Upper lobe of left lung (tissue), 6 donors: ENCODE results near the gene DSE. TPM values are rescaled to one million over a fixed set of nuclear protein-coding genes. Genes with fewer than 3 reads are reported as not detected.

Source experiments
- ATAC-seq, 2 donors: fragments of 200-7000 bp; cut with Tn5 transposase; one replicate each; pipeline ENCODE4 v1.9.1; 2022; ENCODE audit warnings: mild to moderate bottlenecking in 2 of 2, moderate library complexity in 2 of 2; ENCODE audit not compliant: low FRiP score in 2 of 2
- DNase-seq, 2 donors: peaks; one replicate each; pipeline ENCODE4 v3.0.0-alpha.2; 2019 to 2020
- H3K27ac ChIP-seq, 4 donors: fragments of 200-600 bp; sonication (generic); one replicate each; pipeline ENCODE4 v1.5.1; 2016 to 2019
- H3K27me3 ChIP-seq, 4 donors: fragments of 200-600 bp; sonication (generic); one replicate each; pipeline ENCODE4 v1.5.1; 2017 to 2019
- H3K36me3 ChIP-seq, 4 donors: fragments of 200-600 bp; sonication (generic); one replicate each; pipeline ENCODE4 v1.5.1; 2016 to 2019
- H3K4me1 ChIP-seq, 4 donors: fragments of 200-600 bp; sonication (generic); one replicate each; pipeline ENCODE4 v1.5.1; 2018 to 2019
- H3K4me3 ChIP-seq, 4 donors: fragments of 200-600 bp; sonication (generic); one replicate each; pipeline ENCODE4 v1.5.1; 2017 to 2019; ENCODE audit warnings: mild to moderate bottlenecking in 2 of 4, moderate library complexity in 1 of 4
- H3K9me3 ChIP-seq, 4 donors: fragments of 200-600 bp; sonication (generic); one replicate each; pipeline ENCODE4 v1.5.1; 2018 to 2019
- EP300 ChIP-seq, 4 donors: sonication (generic); formaldehyde crosslinking; IDR thresholded peaks; one replicate each; pipeline ENCODE4 v1.5.1; 2017; ENCODE audit warnings: antibody characterized with exemption in 4 of 4, control low read depth in 2 of 4
- POLR2A ChIP-seq, 4 donors: fragments of 450-650 bp; IDR thresholded peaks; one replicate each; pipeline ENCODE4 v1.5.1; 2016 to 2017; ENCODE audit warnings: antibody characterized with exemption in 4 of 4, mild to moderate bottlenecking in 2 of 4
- POLR2AphosphoS5 ChIP-seq, 2 donors: sonication (generic); formaldehyde crosslinking; IDR thresholded peaks; one replicate each; pipeline ENCODE4 v1.5.1; 2017; ENCODE audit warnings: antibody characterized with exemption in 2 of 2
- WGBS, 2 donors: methylation state at CpG; one replicate each; pipeline ENCODE4 v1.1.5; 2017 to 2018; 5-methylcytosine and 5-hydroxymethylcytosine counted together
- total RNA-seq, 6 donors: library from RNA; depleted of rRNA in 4 of 6; stranded (reverse); fragments of >200 nt in 4 of 6; gene quantifications; one replicate each; pipeline versions ENCODE4 v1.1.0 to v1.2.1, GENCODE V29; 2016 to 2021
- TF ChIP-seq, protein P1 (sequence below), 6 experiments: fragments of 450-650 bp in 4 of 6; fragments of 200-600 bp in 2 of 6; sonication (generic) in 2 of 6; IDR thresholded peaks; one replicate each; pipeline ENCODE4 v1.5.1; 2016 to 2019; ENCODE audit warnings: antibody characterized with exemption in 6 of 6
- donor health status: DM: no; HTN: no; CAD: no; lungs with moderate emphysema.
- donor health status: DM: no; HTN: yes; CAD: no; lungs with severe emphysema.

DSE gene
- total RNA-seq, 6 donors from 2014 or later = 20.1 to 68.1 (median 40.6) TPM

DNA sequence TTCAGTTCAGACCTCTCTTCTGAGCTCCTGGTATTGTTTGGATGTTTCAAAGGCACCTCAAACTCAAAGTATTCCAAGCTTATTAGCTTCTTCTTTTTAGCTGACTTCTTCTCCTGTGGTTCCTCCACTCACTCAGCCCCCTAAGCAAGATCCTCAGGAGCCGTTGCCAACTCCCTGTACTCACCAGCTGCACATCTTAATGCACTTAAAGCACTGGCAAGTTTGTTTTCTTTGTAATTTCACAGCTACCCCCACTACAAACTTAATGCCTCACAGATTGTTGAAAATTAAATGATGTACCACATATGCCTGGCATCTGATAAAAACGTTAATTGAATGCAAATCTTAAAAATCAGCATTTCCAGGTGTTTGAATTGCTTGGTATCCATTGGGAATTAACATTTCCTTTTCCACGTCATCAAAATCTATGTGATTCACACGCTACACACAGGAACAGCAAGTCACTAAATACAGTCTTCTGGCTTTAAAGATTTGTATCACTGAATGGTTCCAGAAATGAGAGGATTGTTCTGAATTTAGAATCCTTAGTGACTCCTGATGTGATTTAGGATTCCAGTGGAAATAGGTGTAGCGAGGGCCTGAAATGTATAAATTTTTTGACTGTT, 114.9 kb downstream of the DSE start:
- no peak for ATAC-seq
- Histone ChIP-seq H3K27ac (no peak overlapping the region), H3K36me3 (no peaks in the 10 kb centered on the region), H3K4me1 (no peaks in the 10 kb centered on the region), H3K4me3 (no peak overlapping the region), H3K9me3 (no peaks in the 10 kb centered on the region), H3K27me3 (no peaks in the 10 kb centered on the region)
- TF ChIP-seq EP300 (IDR thresholded peaks at IDR 0.05) (no peak), POLR2A (IDR thresholded peaks at IDR 0.05) (no peak), POLR2AphosphoS5 (IDR thresholded peaks at IDR 0.05) (no peak)
- TF ChIP-seq, protein P1, sequence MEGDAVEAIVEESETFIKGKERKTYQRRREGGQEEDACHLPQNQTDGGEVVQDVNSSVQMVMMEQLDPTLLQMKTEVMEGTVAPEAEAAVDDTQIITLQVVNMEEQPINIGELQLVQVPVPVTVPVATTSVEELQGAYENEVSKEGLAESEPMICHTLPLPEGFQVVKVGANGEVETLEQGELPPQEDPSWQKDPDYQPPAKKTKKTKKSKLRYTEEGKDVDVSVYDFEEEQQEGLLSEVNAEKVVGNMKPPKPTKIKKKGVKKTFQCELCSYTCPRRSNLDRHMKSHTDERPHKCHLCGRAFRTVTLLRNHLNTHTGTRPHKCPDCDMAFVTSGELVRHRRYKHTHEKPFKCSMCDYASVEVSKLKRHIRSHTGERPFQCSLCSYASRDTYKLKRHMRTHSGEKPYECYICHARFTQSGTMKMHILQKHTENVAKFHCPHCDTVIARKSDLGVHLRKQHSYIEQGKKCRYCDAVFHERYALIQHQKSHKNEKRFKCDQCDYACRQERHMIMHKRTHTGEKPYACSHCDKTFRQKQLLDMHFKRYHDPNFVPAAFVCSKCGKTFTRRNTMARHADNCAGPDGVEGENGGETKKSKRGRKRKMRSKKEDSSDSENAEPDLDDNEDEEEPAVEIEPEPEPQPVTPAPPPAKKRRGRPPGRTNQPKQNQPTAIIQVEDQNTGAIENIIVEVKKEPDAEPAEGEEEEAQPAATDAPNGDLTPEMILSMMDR (IDR thresholded peaks at IDR 0.05) = no peak
- 75 to 80% methylated on average over 5 of the region's 5 CpGs for WGBS, 2 donors
- no peak for DNase-seq

DNA sequence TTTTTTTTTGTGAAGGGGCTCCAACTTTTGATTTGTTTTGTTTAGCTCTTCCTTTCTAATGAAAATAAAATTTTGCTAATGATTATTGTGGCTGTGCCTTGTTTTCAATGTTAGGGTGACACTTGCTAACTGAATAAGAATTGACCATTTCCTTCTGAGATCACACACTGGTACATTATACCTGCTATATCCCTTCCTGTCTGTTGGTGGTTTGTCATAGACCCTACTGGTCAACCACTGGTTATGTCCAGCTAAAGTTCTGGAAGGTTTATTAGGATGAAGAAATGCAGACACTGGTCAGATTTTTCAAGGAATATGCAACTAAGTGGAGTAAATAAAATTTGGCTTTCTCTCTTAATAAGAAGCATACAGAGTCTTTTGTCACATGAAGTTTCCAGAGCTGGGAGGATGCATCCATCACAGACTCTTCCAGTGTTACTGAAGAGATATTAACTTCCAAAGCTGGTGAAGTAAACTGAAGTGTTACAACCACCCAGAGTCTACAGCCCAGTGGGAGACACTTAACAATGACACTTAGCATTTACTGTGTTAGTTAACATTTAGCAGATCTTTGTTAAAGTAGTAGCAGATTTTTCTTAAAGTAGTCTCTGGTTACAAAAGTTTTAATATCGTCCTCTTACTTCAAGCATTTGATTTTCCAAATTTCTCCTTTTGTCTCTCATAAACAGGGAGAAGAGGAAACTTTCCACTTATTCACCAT, 121.0 kb downstream of the DSE start:
- no peaks in the 10 kb centered on the region for H3K36me3 ChIP-seq
- no peak overlapping the region for H3K4me3 ChIP-seq
- no peaks in the 10 kb centered on the region for H3K4me1 ChIP-seq
- DNase-seq = no peak
- H3K9me3 ChIP-seq = no peaks in the 10 kb centered on the region
- TF ChIP-seq POLR2A (IDR thresholded peaks at IDR 0.05) (no peak), POLR2AphosphoS5 (IDR thresholded peaks at IDR 0.05) (no peak), EP300 (IDR thresholded peaks at IDR 0.05) (no peak)
- TF ChIP-seq, protein P1 (IDR thresholded peaks at IDR 0.05) = no peak
- 87 to 91% methylated on average over 1 of the region's 1 CpG for WGBS, 2 donors
- no peak for ATAC-seq
- no peak overlapping the region for H3K27ac ChIP-seq
- no peaks in the 10 kb centered on the region for H3K27me3 ChIP-seq

DNA sequence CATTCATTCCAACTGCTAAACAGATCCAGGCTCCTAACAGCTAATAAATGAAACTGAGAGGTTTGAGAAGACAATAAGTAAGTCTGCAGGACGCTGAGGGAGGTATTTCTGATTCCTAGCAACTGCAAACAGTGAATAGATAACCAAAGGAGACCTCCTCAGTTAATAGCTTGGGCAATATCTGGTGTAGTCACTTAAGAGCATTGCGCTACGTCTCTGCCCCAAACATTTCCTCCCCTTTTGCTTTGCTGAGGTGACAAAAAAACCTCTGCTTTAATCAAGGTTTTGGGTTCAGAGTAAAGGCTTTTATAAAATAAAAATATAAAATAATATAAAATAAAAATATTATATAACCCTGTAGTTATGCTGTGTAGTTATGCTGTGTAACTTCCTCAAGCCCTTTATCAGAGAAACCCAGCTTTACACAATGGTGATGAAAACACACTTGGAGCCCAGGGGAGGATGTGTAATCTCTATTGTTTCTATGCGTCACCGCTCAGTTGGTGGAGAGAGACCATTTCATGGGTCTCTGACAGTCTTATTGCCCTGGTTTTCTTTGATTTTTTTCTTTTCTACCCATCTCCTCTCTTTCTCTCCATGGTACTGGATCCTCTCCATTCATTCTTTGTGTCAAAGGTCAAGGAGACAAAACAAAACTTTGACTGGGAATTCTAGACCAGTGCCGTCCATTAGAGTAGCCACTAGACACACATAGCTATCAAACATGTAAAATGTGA, 121.8 kb downstream of the DSE start:
- no peak overlapping the region for H3K27ac ChIP-seq
- TF ChIP-seq POLR2A (IDR thresholded peaks at IDR 0.05) = no peak
- TF ChIP-seq, protein P1 (IDR thresholded peaks at IDR 0.05) = no peak
- TF ChIP-seq EP300 (IDR thresholded peaks at IDR 0.05) = no peak
- TF ChIP-seq POLR2AphosphoS5 (IDR thresholded peaks at IDR 0.05) = no peak
- H3K4me1 ChIP-seq = no peaks in the 10 kb centered on the region
- no peak overlapping the region for H3K4me3 ChIP-seq
- H3K9me3 ChIP-seq = no peaks in the 10 kb centered on the region
- ATAC-seq (no peak), DNase-seq (no peak)
- H3K36me3 ChIP-seq = no peaks in the 10 kb centered on the region
- no peaks in the 10 kb centered on the region for H3K27me3 ChIP-seq
- 69 to 81% methylated on average over 6 of the region's 6 CpGs for whole genome bisulfite sequencing, 2 donors

Other genes starting within 250 kb of the DSE start
- gene COL10A1, start 244.8 kb upstream of the DSE start, total RNA-seq = 1 to 10 TPM in 2 of 6 donors, under 1 TPM in 1, not detected in 3; 0.23 to 4.2 (median 2.5) TPM
- 10 to 100 TPM in 2 of 6 donors, 1 to 10 TPM in 4; 4.4 to 13.0 (median 9.4) TPM for gene TSPYL4, start 116.9 kb upstream of the DSE start, total RNA-seq
- 10 to 100 TPM; 33.5 to 83.6 (median 64.9) TPM for gene TSPYL1, start 91.0 kb upstream of the DSE start, total RNA-seq
- 10 to 100 TPM in 1 of 6 donors, 1 to 10 TPM in 3, not detected in 2; 2.7 to 23.0 (median 7.1) TPM for gene CALHM6, start 90.4 kb downstream of the DSE start, total RNA-seq
- 1 to 10 TPM in 4 of 6 donors, under 1 TPM in 2; 0.76 to 2.9 (median 1.2) TPM for gene CALHM5, start 140.7 kb downstream of the DSE start, total RNA-seq
- gene TRAPPC3L, start 174.7 kb downstream of the DSE start, total RNA-seq = 1 to 10 TPM in 1 of 6 donors, under 1 TPM in 2, not detected in 3; 0.20 to 1.4 (median 0.29) TPM
- gene CALHM4, start 182.8 kb downstream of the DSE start, total RNA-seq = not detected
- gene RWDD1, start 200.6 kb downstream of the DSE start, total RNA-seq = 10 to 100 TPM; 11.5 to 35.1 (median 30.9) TPM
- gene RSPH4A, start 245.5 kb downstream of the DSE start, total RNA-seq = 10 to 100 TPM in 2 of 6 donors, 1 to 10 TPM in 4; 1.2 to 28.7 (median 4.7) TPM